ENCODE data around the gene SLC6A19. TPM values are rescaled to one million over a fixed set of nuclear protein-coding genes. Genes with fewer than 3 reads are reported as not detected.

The SLC6A19 gene
- total and polyA plus RNA-seq, 2 experiments from 2014 or later = 5.2 to 5.8 TPM

GRCh38 chr5:1193591-1193985 is 7.8 kb upstream of the SLC6A19 start:
- H3K27ac ChIP-seq = no peak overlapping the region
- H3K36me3 ChIP-seq (replicated peaks; ENCODE audit: insufficient read depth, low read depth) = no peaks in the 10 kb centered on the region
- H3K4me3 ChIP-seq = no peak overlapping the region
- WGBS (ENCODE audit: low lambda C conversion rate, missing lambda C conversion rate) = 92% methylated on average over 28 of the region's 28 CpGs
- no peaks in the 10 kb centered on the region for H3K9me2 ChIP-seq (replicated peaks; ENCODE audit: insufficient read depth)
- no peak overlapping the region for H2AFZ ChIP-seq
- H3K79me2 ChIP-seq = no peaks in the 10 kb centered on the region
- no peak for TF ChIP-seq CTCF (IDR thresholded peaks at IDR 0.05; ENCODE audit: poor library complexity)
- no peak for TF ChIP-seq EZH2 (IDR thresholded peaks at IDR 0.05; ENCODE audit: borderline replicate concordance)
- TF ChIP-seq EZH2phosphoT487 (IDR thresholded peaks at IDR 0.05; ENCODE audit: low read depth, severe bottlenecking, unreplicated experiment) = no peak
- H3K4me2 ChIP-seq = no peak overlapping the region
- H4K20me1 ChIP-seq (ENCODE audit: insufficient read depth, poor library complexity, severe bottlenecking) = no peaks in the 10 kb centered on the region
- no peak for DNase-seq (ENCODE audit: low spot score)
- H3K9me3 ChIP-seq (ENCODE audit: low read depth) = no peaks in the 10 kb centered on the region
- H3K27me3 ChIP-seq = no peaks in the 10 kb centered on the region
- H3K4me1 ChIP-seq (ENCODE audit: insufficient read depth) = no peaks in the 10 kb centered on the region

- no peaks in the 10 kb centered on the region for H3K9me3 ChIP-seq (ENCODE audit: low read depth)
- H2AFZ ChIP-seq = no peak overlapping the region
- no peak overlapping the region for H3K27ac ChIP-seq
- H3K4me2 ChIP-seq = no peak overlapping the region
- no peak overlapping the region for H3K4me3 ChIP-seq
- H3K9me2 ChIP-seq (replicated peaks; ENCODE audit: insufficient read depth) = no peaks in the 10 kb centered on the region
- peaks cover 3% of the 10 kb centered on the region for H3K4me1 ChIP-seq (ENCODE audit: insufficient read depth)
- no peaks in the 10 kb centered on the region for H3K79me2 ChIP-seq
- 86% methylated on average over 6 of the region's 6 CpGs for WGBS (ENCODE audit: low lambda C conversion rate, missing lambda C conversion rate)
- no peaks in the 10 kb centered on the region for H3K36me3 ChIP-seq (replicated peaks; ENCODE audit: insufficient read depth, low read depth)
- DNase-seq (ENCODE audit: low spot score) = no peak
- TF ChIP-seq EZH2 (IDR thresholded peaks at IDR 0.05; ENCODE audit: borderline replicate concordance) (no peak), CTCF (IDR thresholded peaks at IDR 0.05; ENCODE audit: poor library complexity) (no peak), EZH2phosphoT487 (IDR thresholded peaks at IDR 0.05; ENCODE audit: low read depth, severe bottlenecking, unreplicated experiment) (no peak)
- no peaks in the 10 kb centered on the region for H3K27me3 ChIP-seq
- no peaks in the 10 kb centered on the region for H4K20me1 ChIP-seq (ENCODE audit: insufficient read depth, poor library complexity, severe bottlenecking)
Observed at GRCh38 chr5:1194378-1194777, 7.0 kb upstream of the SLC6A19 start.

- Histone ChIP-seq H3K27me3 (no peaks in the 10 kb centered on the region), H3K4me1 (ENCODE audit: insufficient read depth) (peaks cover 12% of the 10 kb centered on the region), H3K4me2 (no peak overlapping the region), H3K9me3 (ENCODE audit: low read depth) (no peaks in the 10 kb centered on the region), H2AFZ (no peak overlapping the region), H3K4me3 (no peak overlapping the region), H4K20me1 (ENCODE audit: insufficient read depth, poor library complexity, severe bottlenecking) (no peaks in the 10 kb centered on the region), H3K79me2 (no peaks in the 10 kb centered on the region), H3K27ac (no peak overlapping the region), H3K9me2 (replicated peaks; ENCODE audit: insufficient read depth) (no peaks in the 10 kb centered on the region), H3K36me3 (replicated peaks; ENCODE audit: insufficient read depth, low read depth) (no peaks in the 10 kb centered on the region)
- WGBS (ENCODE audit: low lambda C conversion rate, missing lambda C conversion rate) = 83% methylated on average over 5 of the region's 5 CpGs
- DNase-seq (ENCODE audit: low spot score) = no peak
- TF ChIP-seq EZH2 (IDR thresholded peaks at IDR 0.05; ENCODE audit: borderline replicate concordance) (no peak), EZH2phosphoT487 (IDR thresholded peaks at IDR 0.05; ENCODE audit: low read depth, severe bottlenecking, unreplicated experiment) (no peak), CTCF (IDR thresholded peaks at IDR 0.05; ENCODE audit: poor library complexity) (no peak)
Observed at GRCh38 chr5:1195439-1195838, 6.0 kb upstream of the SLC6A19 start.

GRCh38 chr5:1195916-1196315 is 5.5 kb upstream of the SLC6A19 start:
- Histone ChIP-seq H3K36me3 (replicated peaks; ENCODE audit: insufficient read depth, low read depth) (no peaks in the 10 kb centered on the region), H3K27me3 (no peaks in the 10 kb centered on the region), H3K4me1 (ENCODE audit: insufficient read depth) (peaks cover 17% of the 10 kb centered on the region), H3K4me3 (no peak overlapping the region), H3K79me2 (no peaks in the 10 kb centered on the region), H2AFZ (no peak overlapping the region), H3K9me2 (replicated peaks; ENCODE audit: insufficient read depth) (no peaks in the 10 kb centered on the region), H3K4me2 (no peak overlapping the region), H3K9me3 (ENCODE audit: low read depth) (no peaks in the 10 kb centered on the region), H4K20me1 (ENCODE audit: insufficient read depth, poor library complexity, severe bottlenecking) (no peaks in the 10 kb centered on the region), H3K27ac (no peak overlapping the region)
- TF ChIP-seq EZH2 (IDR thresholded peaks at IDR 0.05; ENCODE audit: borderline replicate concordance) (no peak), CTCF (IDR thresholded peaks at IDR 0.05; ENCODE audit: poor library complexity) (no peak), EZH2phosphoT487 (IDR thresholded peaks at IDR 0.05; ENCODE audit: low read depth, severe bottlenecking, unreplicated experiment) (no peak)
- 91% methylated on average over 15 of the region's 24 CpGs for WGBS (ENCODE audit: low lambda C conversion rate, missing lambda C conversion rate)
- no peak for DNase-seq (ENCODE audit: low spot score)
